HG03439 (cell line): ENCODE results near the gene CHKB.

Source experiments
- ATAC-seq: cut with Tn5 transposase; IDR thresholded peaks from one replicate; pipeline ENCODE4 v1.9.1; 2021; ENCODE audit warnings: mild to moderate bottlenecking, moderate library complexity; ENCODE audit not compliant: unreplicated experiment

CHKB gene

GRCh38 chr22:50575426-50575941, 7.2 kb downstream of the CHKB start:
- ATAC-seq, result no peak

- ATAC-seq, result no peak
Measured at GRCh38 chr22:50574383-50574755, 8.3 kb downstream of the CHKB start.

GRCh38 chr22:50573491-50574382, 8.9 kb downstream of the CHKB start:
- ATAC-seq, result no peak

- ATAC-seq, result no peak
Measured at GRCh38 chr22:50572965-50573364, 9.7 kb downstream of the CHKB start.

GRCh38 chr22:50571264-50572175, 11.1 kb downstream of the CHKB start:
- ATAC-seq, result no peak

GRCh38 chr22:50570861-50571260, 11.8 kb downstream of the CHKB start:
- no peak for ATAC-seq

GRCh38 chr22:50569896-50570535, 12.6 kb downstream of the CHKB start:
- ATAC-seq, result no peak

- ATAC-seq, result no peak
Measured at GRCh38 chr22:50569041-50569459, 13.6 kb downstream of the CHKB start.

- ATAC-seq, result no peak
Measured at GRCh38 chr22:50568626-50569025, 14.0 kb downstream of the CHKB start.

GRCh38 chr22:50567721-50568252, 14.9 kb downstream of the CHKB start:
- no peak for ATAC-seq

GRCh38 chr22:50564289-50564688, 18.4 kb downstream of the CHKB start:
- no peak for ATAC-seq

- ATAC-seq, result no peak
Measured at GRCh38 chr22:50563413-50564160, 19.1 kb downstream of the CHKB start.

- peak; percentile 95 for ATAC-seq
Measured at GRCh38 chr22:50562523-50563412, 19.9 kb downstream of the CHKB start, which contains the start of gene SYCE3. Gene SYCE3, minus strand, starts transcription at chr22:50562919. Its CDS starts 6,514 bp downstream, at chr22:50556405.

- no peak for ATAC-seq
Measured at GRCh38 chr22:50561401-50562358, 21.0 kb downstream of the CHKB start.

GRCh38 chr22:50560034-50560433, 22.6 kb downstream of the CHKB start:
- ATAC-seq, result no peak

GRCh38 chr22:50556703-50557102, 25.9 kb downstream of the CHKB start:
- ATAC-seq, result no peak

GRCh38 chr22:50553310-50553709, 29.3 kb downstream of the CHKB start:
- no peak for ATAC-seq
